ENCODE results near the gene ANO6.

ANO6 gene

GRCh38 chr12:45214071-45214470 lies 1.8 kb upstream of the ANO6 start:
- no peak overlapping the region for H3K9ac ChIP-seq (ENCODE audit: low read depth, low read length)
- no peaks in the 10 kb centered on the region for H3K27me3 ChIP-seq (ENCODE audit: control insufficient read depth, insufficient read depth, low read length)
- no peaks in the 10 kb centered on the region for H3K36me3 ChIP-seq (ENCODE audit: insufficient read depth, low read length)
- no peak overlapping the region for H3K4me3 ChIP-seq (ENCODE audit: low read length)
- H3K4me2 ChIP-seq (ENCODE audit: low read length) = peak overlapping the region; percentile 90
- H3K9me3 ChIP-seq (replicated peaks; ENCODE audit: low read length) = no peaks in the 10 kb centered on the region
- peaks cover 8% of the 10 kb centered on the region for H3K4me1 ChIP-seq (ENCODE audit: control insufficient read depth, insufficient read depth, low read length)

- no peaks in the 10 kb centered on the region for H3K27me3 ChIP-seq (ENCODE audit: control insufficient read depth, insufficient read depth, low read length)
- H3K36me3 ChIP-seq (ENCODE audit: insufficient read depth, low read length) = no peaks in the 10 kb centered on the region
- peak overlapping the region; percentile 99 for H3K9ac ChIP-seq (ENCODE audit: low read depth, low read length)
- peak overlapping the region; percentile 90 for H3K4me2 ChIP-seq (ENCODE audit: low read length)
- H3K9me3 ChIP-seq (replicated peaks; ENCODE audit: low read length) = no peaks in the 10 kb centered on the region
- peaks cover 8% of the 10 kb centered on the region for H3K4me1 ChIP-seq (ENCODE audit: control insufficient read depth, insufficient read depth, low read length)
- H3K4me3 ChIP-seq (ENCODE audit: low read length) = peak overlapping the region; percentile 76
These were observed 1.0 kb upstream of the ANO6 start for GRCh38 chr12:45214749-45215418.

- Histone ChIP-seq H3K4me3 (ENCODE audit: low read length) (peak overlapping the region; percentile 76), H3K4me2 (ENCODE audit: low read length) (peak overlapping the region; percentile 90), H3K9ac (ENCODE audit: low read depth, low read length) (peak overlapping the region; percentile 99), H3K27me3 (ENCODE audit: control insufficient read depth, insufficient read depth, low read length) (no peaks in the 10 kb centered on the region), H3K36me3 (ENCODE audit: insufficient read depth, low read length) (no peaks in the 10 kb centered on the region), H3K4me1 (ENCODE audit: control insufficient read depth, insufficient read depth, low read length) (peaks cover 8% of the 10 kb centered on the region), H3K9me3 (replicated peaks; ENCODE audit: low read length) (no peaks in the 10 kb centered on the region)
These were observed 511 bp downstream of the ANO6 start for GRCh38 chr12:45216230-45216982.

- Histone ChIP-seq H3K4me2 (ENCODE audit: low read length) (peak overlapping the region; percentile 90), H3K9me3 (replicated peaks; ENCODE audit: low read length) (no peaks in the 10 kb centered on the region), H3K36me3 (ENCODE audit: insufficient read depth, low read length) (no peaks in the 10 kb centered on the region), H3K4me3 (ENCODE audit: low read length) (peak overlapping the region; percentile 76), H3K4me1 (ENCODE audit: control insufficient read depth, insufficient read depth, low read length) (peaks cover 8% of the 10 kb centered on the region), H3K9ac (ENCODE audit: low read depth, low read length) (peak overlapping the region; percentile 99), H3K27me3 (ENCODE audit: control insufficient read depth, insufficient read depth, low read length) (no peaks in the 10 kb centered on the region)
These were observed 1.1 kb downstream of the ANO6 start for GRCh38 chr12:45216983-45217485.

- peaks cover 8% of the 10 kb centered on the region for H3K4me1 ChIP-seq (ENCODE audit: control insufficient read depth, insufficient read depth, low read length)
- no peaks in the 10 kb centered on the region for H3K27me3 ChIP-seq (ENCODE audit: control insufficient read depth, insufficient read depth, low read length)
- H3K4me2 ChIP-seq (ENCODE audit: low read length) = peak overlapping the region; percentile 90
- peak overlapping the region; percentile 76 for H3K4me3 ChIP-seq (ENCODE audit: low read length)
- peak overlapping the region; percentile 99 for H3K9ac ChIP-seq (ENCODE audit: low read depth, low read length)
- H3K9me3 ChIP-seq (replicated peaks; ENCODE audit: low read length) = no peaks in the 10 kb centered on the region
- H3K36me3 ChIP-seq (ENCODE audit: insufficient read depth, low read length) = no peaks in the 10 kb centered on the region
These were observed 2.0 kb downstream of the ANO6 start for GRCh38 chr12:45217846-45218245.

GRCh38 chr12:45219621-45220020 lies 3.7 kb downstream of the ANO6 start:
- Histone ChIP-seq H3K27me3 (ENCODE audit: control insufficient read depth, insufficient read depth, low read length) (no peaks in the 10 kb centered on the region), H3K4me3 (ENCODE audit: low read length) (no peak overlapping the region), H3K9ac (ENCODE audit: low read depth, low read length) (no peak overlapping the region), H3K36me3 (ENCODE audit: insufficient read depth, low read length) (no peaks in the 10 kb centered on the region), H3K4me2 (ENCODE audit: low read length) (no peak overlapping the region), H3K4me1 (ENCODE audit: control insufficient read depth, insufficient read depth, low read length) (peaks cover 8% of the 10 kb centered on the region), H3K9me3 (replicated peaks; ENCODE audit: low read length) (no peaks in the 10 kb centered on the region)

- no peaks in the 10 kb centered on the region for H3K27me3 ChIP-seq (ENCODE audit: control insufficient read depth, insufficient read depth, low read length)
- H3K4me3 ChIP-seq (ENCODE audit: low read length) = no peak overlapping the region
- no peaks in the 10 kb centered on the region for H3K36me3 ChIP-seq (ENCODE audit: insufficient read depth, low read length)
- H3K9ac ChIP-seq (ENCODE audit: low read depth, low read length) = no peak overlapping the region
- no peak overlapping the region for H3K4me2 ChIP-seq (ENCODE audit: low read length)
- no peaks in the 10 kb centered on the region for H3K9me3 ChIP-seq (replicated peaks; ENCODE audit: low read length)
- peaks cover 8% of the 10 kb centered on the region for H3K4me1 ChIP-seq (ENCODE audit: control insufficient read depth, insufficient read depth, low read length)
These were observed 4.6 kb downstream of the ANO6 start for GRCh38 chr12:45220363-45220931.

GRCh38 chr12:45220969-45221368 lies 5.1 kb downstream of the ANO6 start:
- no peaks in the 10 kb centered on the region for H3K27me3 ChIP-seq (ENCODE audit: control insufficient read depth, insufficient read depth, low read length)
- H3K9ac ChIP-seq (ENCODE audit: low read depth, low read length) = no peak overlapping the region
- peaks cover 8% of the 10 kb centered on the region for H3K4me1 ChIP-seq (ENCODE audit: control insufficient read depth, insufficient read depth, low read length)
- H3K4me2 ChIP-seq (ENCODE audit: low read length) = no peak overlapping the region
- H3K36me3 ChIP-seq (ENCODE audit: insufficient read depth, low read length) = no peaks in the 10 kb centered on the region
- H3K4me3 ChIP-seq (ENCODE audit: low read length) = no peak overlapping the region
- no peaks in the 10 kb centered on the region for H3K9me3 ChIP-seq (replicated peaks; ENCODE audit: low read length)

GRCh38 chr12:45223868-45224267 lies 8.0 kb downstream of the ANO6 start:
- no peak overlapping the region for H3K4me2 ChIP-seq (ENCODE audit: low read length)
- H3K4me1 ChIP-seq (ENCODE audit: control insufficient read depth, insufficient read depth, low read length) = no peaks in the 10 kb centered on the region
- H3K4me3 ChIP-seq (ENCODE audit: low read length) = no peak overlapping the region
- H3K9me3 ChIP-seq (replicated peaks; ENCODE audit: low read length) = no peaks in the 10 kb centered on the region
- no peak overlapping the region for H3K9ac ChIP-seq (ENCODE audit: low read depth, low read length)
- no peaks in the 10 kb centered on the region for H3K36me3 ChIP-seq (ENCODE audit: insufficient read depth, low read length)
- H3K27me3 ChIP-seq (ENCODE audit: control insufficient read depth, insufficient read depth, low read length) = no peaks in the 10 kb centered on the region

- no peaks in the 10 kb centered on the region for H3K4me1 ChIP-seq (ENCODE audit: control insufficient read depth, insufficient read depth, low read length)
- H3K36me3 ChIP-seq (ENCODE audit: insufficient read depth, low read length) = no peaks in the 10 kb centered on the region
- no peak overlapping the region for H3K9ac ChIP-seq (ENCODE audit: low read depth, low read length)
- H3K4me2 ChIP-seq (ENCODE audit: low read length) = no peak overlapping the region
- H3K27me3 ChIP-seq (ENCODE audit: control insufficient read depth, insufficient read depth, low read length) = no peaks in the 10 kb centered on the region
- no peaks in the 10 kb centered on the region for H3K9me3 ChIP-seq (replicated peaks; ENCODE audit: low read length)
- H3K4me3 ChIP-seq (ENCODE audit: low read length) = no peak overlapping the region
These were observed 8.4 kb downstream of the ANO6 start for GRCh38 chr12:45224311-45224710.

- Histone ChIP-seq H3K36me3 (ENCODE audit: insufficient read depth, low read length) (no peaks in the 10 kb centered on the region), H3K9me3 (replicated peaks; ENCODE audit: low read length) (no peaks in the 10 kb centered on the region), H3K4me1 (ENCODE audit: control insufficient read depth, insufficient read depth, low read length) (peaks cover 3% of the 10 kb centered on the region), H3K4me2 (ENCODE audit: low read length) (no peak overlapping the region), H3K9ac (ENCODE audit: low read depth, low read length) (no peak overlapping the region), H3K27me3 (ENCODE audit: control insufficient read depth, insufficient read depth, low read length) (no peaks in the 10 kb centered on the region), H3K4me3 (ENCODE audit: low read length) (no peak overlapping the region)
These were observed 10.1 kb downstream of the ANO6 start for GRCh38 chr12:45226021-45226420.

All from skeletal muscle satellite cell (primary cell).